Measurements from ENCODE around the gene SPEG.

GRCh38 chr2:219547621-219548020 is 113.0 kb downstream of the SPEG start:
- TF ChIP-seq EZH2phosphoT487 (IDR thresholded peaks at IDR 0.05; ENCODE audit: borderline replicate concordance, low read length), result no peak
- TF ChIP-seq, protein P1, sequence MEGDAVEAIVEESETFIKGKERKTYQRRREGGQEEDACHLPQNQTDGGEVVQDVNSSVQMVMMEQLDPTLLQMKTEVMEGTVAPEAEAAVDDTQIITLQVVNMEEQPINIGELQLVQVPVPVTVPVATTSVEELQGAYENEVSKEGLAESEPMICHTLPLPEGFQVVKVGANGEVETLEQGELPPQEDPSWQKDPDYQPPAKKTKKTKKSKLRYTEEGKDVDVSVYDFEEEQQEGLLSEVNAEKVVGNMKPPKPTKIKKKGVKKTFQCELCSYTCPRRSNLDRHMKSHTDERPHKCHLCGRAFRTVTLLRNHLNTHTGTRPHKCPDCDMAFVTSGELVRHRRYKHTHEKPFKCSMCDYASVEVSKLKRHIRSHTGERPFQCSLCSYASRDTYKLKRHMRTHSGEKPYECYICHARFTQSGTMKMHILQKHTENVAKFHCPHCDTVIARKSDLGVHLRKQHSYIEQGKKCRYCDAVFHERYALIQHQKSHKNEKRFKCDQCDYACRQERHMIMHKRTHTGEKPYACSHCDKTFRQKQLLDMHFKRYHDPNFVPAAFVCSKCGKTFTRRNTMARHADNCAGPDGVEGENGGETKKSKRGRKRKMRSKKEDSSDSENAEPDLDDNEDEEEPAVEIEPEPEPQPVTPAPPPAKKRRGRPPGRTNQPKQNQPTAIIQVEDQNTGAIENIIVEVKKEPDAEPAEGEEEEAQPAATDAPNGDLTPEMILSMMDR (conservative IDR thresholded peaks at IDR 0.05; ENCODE audit: low read depth, low read length), result no peak

Measured in PC-3 (cell line).